MM.1S (cell line): ENCODE results near the gene LYPD3.

Source experiments
- CTCF ChIP-seq: fragments of 300-600 bp; sonication (generic); IDR thresholded peaks from 2 replicates; pipeline ENCODE4 v1.5.1; 2016; ENCODE audit warnings: antibody characterized with exemption, low read length, mixed read lengths
- EZH2 ChIP-seq: fragments of 300-600 bp; sonication (generic); optimal IDR thresholded peaks from 2 replicates; pipeline ENCODE3; 2017; ENCODE audit warnings: low read depth, mild to moderate bottlenecking, antibody characterized with exemption, low read length, mixed read lengths
- EZH2phosphoT487 ChIP-seq: fragments of 300-600 bp; sonication (generic); IDR thresholded peaks from 2 replicates; pipeline ENCODE4 v1.6.1; 2018; ENCODE audit warnings: antibody characterized with exemption, low read length

GRCh38 chr19:43495082-43495481, 29.7 kb upstream of the LYPD3 start:
- TF ChIP-seq CTCF = no peak
- no peak for TF ChIP-seq EZH2
- no peak for TF ChIP-seq EZH2phosphoT487
